K562 (cell line): ENCODE measurements around the gene NISCH. TPM values are rescaled to one million over a fixed set of nuclear protein-coding genes. Genes with fewer than 3 reads are reported as not detected.

Experiments
- ATAC-seq: fragments of 200-7000 bp; cut with Tn5 transposase; 3 replicates; pipeline ENCODE4 v1.9.1; 2020; ENCODE audit warnings: moderate library complexity
- BruUV-seq: library from RNA; stranded (reverse); fragments of 400-500 nt; replicated peaks from 2 replicates; lab custom pipeline; 2021; lab: Mats Ljungman, UMichigan
- CTCF ChIA-PET: fragments of 300-600 bp; formaldehyde crosslinking; extraction: SDS; loops from one replicate; lab custom pipeline; 2021; ENCODE audit warnings: low intra/inter-chr PET ratio; lab: Yijun Ruan, JAX
- POLR2A ChIA-PET: fragments of 300-600, 350-650 bp; sonication (Branson Sonifier 250); formaldehyde crosslinking; extraction: SDS; loops from one replicate; lab custom pipeline; 2021; ENCODE audit warnings: antibody characterized with exemption, inconsistent platforms; lab: Yijun Ruan, JAX
- DNase-seq, 4 experiments: peaks; one replicate each; pipeline versions ENCODE4 v3.0.0 to v3.0.0-alpha.2; 2011 to 2018; ENCODE audit warnings: low spot score in 3 of 4, mixed read lengths in 3 of 4; ENCODE audit errors: extremely low read depth in 1 of 4
- FAIRE-seq: peaks from 2 replicates; lab custom pipeline; 2011; peaks lifted over from hg19 to GRCh38; lab: Jason Lieb, UNC
- H2AFZ ChIP-seq: 2 replicates; pipeline ENCODE4 v1.6.0; 2011; ENCODE audit warnings: low read depth, low read length, control low read depth, inconsistent platforms
- H3K27ac ChIP-seq: fragments of 200-600 bp; 3 replicates; pipeline ENCODE4 v1.8.0; 2011; ENCODE audit warnings: low read depth, mild to moderate bottlenecking, control low read depth, inconsistent platforms, low read length, moderate library complexity, mixed read lengths; ENCODE audit errors: extremely low read depth
- H3K27me3 ChIP-seq, 2 experiments: fragments of 300-600 bp in 1 of 2; 2 replicates in 1 of 2; 3 replicates in 1 of 2; pipeline versions ENCODE4 v1.6.0 to v1.8.0; 2011; ENCODE audit warnings: inconsistent platforms in 2 of 2, low read length in 2 of 2, mild to moderate bottlenecking in 1 of 2, mixed read lengths in 1 of 2, moderate library complexity in 1 of 2; ENCODE audit not compliant: control insufficient read depth in 2 of 2, insufficient read depth in 2 of 2
- H3K36me3 ChIP-seq: fragments of 300-600 bp; 3 replicates; pipeline ENCODE4 v1.8.0; 2011; ENCODE audit warnings: mild to moderate bottlenecking, low read length, inconsistent platforms; ENCODE audit not compliant: control insufficient read depth, insufficient read depth
- H3K4me1 ChIP-seq, 2 experiments: fragments of 200-600 bp in 1 of 2; replicated peaks in 1 of 2; 2 replicates in 1 of 2; 3 replicates in 1 of 2; pipeline versions ENCODE4 v1.5.1 to v1.8.0; 2011; ENCODE audit warnings: inconsistent platforms in 2 of 2, low read length in 2 of 2, mild to moderate bottlenecking in 1 of 2, mixed read lengths in 1 of 2, moderate library complexity in 1 of 2; ENCODE audit not compliant: control insufficient read depth in 2 of 2, insufficient read depth in 2 of 2
- H3K4me2 ChIP-seq: 2 replicates; pipeline ENCODE4 v1.6.1; 2011; ENCODE audit warnings: low read length, control low read depth, inconsistent platforms, mixed read lengths; ENCODE audit not compliant: insufficient read depth
- H3K4me3 ChIP-seq: fragments of 200-600 bp; sonication (generic), shearing (Covaris generic); 2 replicates; pipeline ENCODE4 v1.5.1; 2016; ENCODE audit warnings: control low read depth, inconsistent platforms
- H3K79me2 ChIP-seq: fragments of 200-600 bp; 3 replicates; pipeline ENCODE4 v1.8.0; 2011; ENCODE audit warnings: low read length, inconsistent platforms; ENCODE audit not compliant: control insufficient read depth, insufficient read depth
- H3K9ac ChIP-seq, 2 experiments: 2 replicates each; pipeline versions ENCODE4 v1.6.0 to v1.6.1; 2011; ENCODE audit warnings: low read depth in 2 of 2, low read length in 2 of 2, control low read depth in 1 of 2, inconsistent platforms in 1 of 2, mild to moderate bottlenecking in 1 of 2, mixed read lengths in 1 of 2; ENCODE audit not compliant: insufficient read depth in 1 of 2
- H3K9me1 ChIP-seq: one replicate; pipeline ENCODE4 v1.6.0; 2011; ENCODE audit warnings: inconsistent platforms, mild to moderate bottlenecking, low read length, moderate library complexity; ENCODE audit not compliant: control insufficient read depth, insufficient read depth
- H3K9me3 ChIP-seq: replicated peaks from 2 replicates; pipeline ENCODE4 v1.5.1; 2011; ENCODE audit warnings: low read depth, low read length, inconsistent platforms; ENCODE audit not compliant: control insufficient read depth, insufficient read depth
- H4K20me1 ChIP-seq: replicated peaks from 2 replicates; pipeline ENCODE4 v1.6.1; 2011; ENCODE audit warnings: low read length, inconsistent platforms, mixed read lengths; ENCODE audit not compliant: control insufficient read depth, insufficient read depth
- DPF2 ChIP-seq: fragments of 450-650 bp; IDR thresholded peaks from 2 replicates; pipeline ENCODE4 v1.6.1; 2016
- NCOA2 ChIP-seq, 2 experiments: fragments of 450-650 bp; IDR thresholded peaks; 2 replicates each; pipeline ENCODE4 v1.6.1; 2018; ENCODE audit warnings: mild to moderate bottlenecking in 2 of 2, moderate library complexity in 1 of 2; ENCODE audit not compliant: partially characterized antibody in 2 of 2
- NFIC ChIP-seq: fragments of 450-650 bp; IDR thresholded peaks from 2 replicates; pipeline ENCODE4 v1.6.1; 2017; ENCODE audit warnings: mild to moderate bottlenecking, inconsistent platforms
- PYGO2 ChIP-seq: fragments of 450-650 bp; IDR thresholded peaks from 2 replicates; pipeline ENCODE4 v1.6.1; 2016; ENCODE audit warnings: mild to moderate bottlenecking, missing genetic modification characterization, moderate library complexity, missing compliant biosample characterization
- XRCC5 ChIP-seq: fragments of 200-400 bp; formaldehyde crosslinking; IDR thresholded peaks from 2 replicates; pipeline ENCODE4 v1.6.1; 2017; ENCODE audit warnings: low read depth, mild to moderate bottlenecking, low read length
- ZNF408 ChIP-seq: fragments of 250-450 bp; sonication (Bioruptor Pico); IDR thresholded peaks from 2 replicates; pipeline ENCODE4 v1.4.0; 2020; ENCODE audit warnings: low read depth, mild to moderate bottlenecking, moderate library complexity
- ZNF583 ChIP-seq: fragments of 250-450 bp; sonication (Bioruptor Pico); IDR thresholded peaks from 2 replicates; pipeline ENCODE4 v1.4.0; 2020
- WGBS: fragments of 100-300 bp; shearing (Covaris generic); methylation state at CpG from one replicate; pipeline ENCODE4 v1.1.6; 2016; ENCODE audit warnings: low coverage, mixed read lengths; ENCODE audit not compliant: insufficient coverage; ENCODE audit errors: missing lambda C conversion rate; 5-methylcytosine and 5-hydroxymethylcytosine counted together
- in situ Hi-C: fragments of 300-500 bp; cut with MboI; formaldehyde crosslinking; loops from 4 replicates; pipeline ENCODE4 v1.15.0; 2018; ENCODE audit warnings: inconsistent platforms, mixed read lengths
- intact Hi-C: fragments of 100-400 bp; cut with micrococcal nuclease; formaldehyde crosslinking; loops from 2 replicates; pipeline ENCODE4 v1.14.2; 2022
- polyA plus RNA-seq, 8 experiments: library from polyadenylated mRNA; depleted of rRNA in 4 of 8; stranded (reverse) in 5 of 8; unstranded in 3 of 8; fragments of >200 nt; fragmentation: Nextera tagmentation in 2 of 8; fragmentation: Illumina TruSeq in 1 of 8; extraction: Ambion mirVana in 2 of 8; extraction: Trizol in 1 of 8; gene quantifications; 2 replicates each; pipeline versions ENCODE4 v1.2.1 to v1.2.3, GENCODE V29; 2011 to 2014; ENCODE audit warnings: inconsistent platforms in 1 of 8, missing spikeins in 1 of 8
- total RNA-seq, 7 experiments: library from RNA; depleted of rRNA in 6 of 7; stranded (reverse); fragments of >200 nt in 6 of 7; fragmentation: Illumina TruSeq in 2 of 7; extraction: Trizol in 2 of 7; gene quantifications; 2 replicates each; pipeline versions ENCODE4 v1.2.1 to v1.2.3, GENCODE V29; 2011 to 2021; ENCODE audit warnings: low replicate concordance in 1 of 7

Gene NISCH
- total and polyA plus RNA-seq, 9 of the 15 experiments (the other 6 are each of a cell fraction or from before 2014, with no cell fraction given): 0.44 to 43.5 (median 23.4) TPM

DNA sequence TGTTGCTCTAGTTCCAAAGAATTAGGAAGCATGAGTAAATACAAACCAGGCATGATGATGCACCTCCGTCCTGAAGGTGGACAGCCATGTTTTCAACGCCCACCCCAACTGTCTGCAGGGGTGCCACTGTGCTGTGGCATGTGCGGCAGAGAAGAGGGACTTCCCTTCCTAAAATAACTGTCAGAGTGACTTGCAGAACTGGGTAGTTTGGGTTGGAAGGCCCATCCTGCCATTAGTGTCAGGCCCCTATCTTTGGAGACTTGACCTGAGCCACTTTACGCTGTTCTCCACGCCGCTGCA, 22.3 kb downstream of the NISCH start:
- BruUV-seq: no TSS peak
- H3K4me2 ChIP-seq: no peak overlapping the region
- CTCF ChIA-PET: no interaction called here
- no peaks in the 10 kb centered on the region for H3K79me2 ChIP-seq
- H2AFZ ChIP-seq: no peak overlapping the region
- 90% methylated on average over 4 of the region's 6 CpGs for WGBS
- no peaks in the 10 kb centered on the region for H3K9me3 ChIP-seq
- POLR2A ChIA-PET: no interaction called here
- intact Hi-C loops: no loop called here
- ATAC-seq (no peak), FAIRE-seq (no peak)
- in situ Hi-C loops: no loop called here
- H4K20me1 ChIP-seq: no peaks in the 10 kb centered on the region
- no peaks in the 10 kb centered on the region for H3K27me3 ChIP-seq
- TF ChIP-seq XRCC5 (no peak), ZNF408 (CRISPR knock-in tag) (no peak), ZNF583 (no peak), NCOA2 (IDR thresholded peaks at IDR 0.05; ENCODE audit: partially characterized antibody in 2 of 2) (no peak), NFIC (no peak), PYGO2 (tag) (no peak), DPF2 (no peak)
- TF ChIP-seq, all 486 proteins: peak for 0
- Histone ChIP-seq H3K9ac (no peak overlapping the region), H3K4me1 (peaks cover 0 to 4% of the 10 kb centered on the region in 2 experiments; a peak in 2 of 5 replicates), H3K4me3 (no peak overlapping the region), H3K27ac (no peak overlapping the region), H3K36me3 (peaks cover 92% of the 10 kb centered on the region; the same call in 2 of the 3 replicates), H3K9me1 (no peaks in the 10 kb centered on the region)
- no peak for DNase-seq
